Neuronal stem cell (in vitro differentiated cells): Measurements from ENCODE around the gene HMOX1.
A peak's percentile ranks its signal among the peaks of the same experiment; 100 is the strongest.

Source experiments
- DNase-seq: peaks from one replicate; pipeline ENCODE4 v3.0.0-alpha.2; 2013; ENCODE audit warnings: low spot score
- H2AFZ ChIP-seq: one replicate; pipeline ENCODE4 v1.6.1; 2013; ENCODE audit warnings: mild to moderate bottlenecking, low read length, inconsistent platforms
- H2AK5ac ChIP-seq: 2 replicates; pipeline ENCODE4 v1.6.1; 2013; ENCODE audit warnings: low read depth, mild to moderate bottlenecking, inconsistent platforms, low read length, moderate library complexity, mixed read lengths
- H2BK120ac ChIP-seq: 2 replicates; pipeline ENCODE4 v1.6.1; 2013; ENCODE audit warnings: low read depth, mild to moderate bottlenecking, inconsistent platforms, low read length, moderate library complexity, mixed read lengths
- H2BK12ac ChIP-seq: one replicate; pipeline ENCODE4 v1.6.1; 2013; ENCODE audit warnings: low read length, inconsistent platforms
- H2BK15ac ChIP-seq: 2 replicates; pipeline ENCODE4 v1.6.1; 2013; ENCODE audit warnings: mild to moderate bottlenecking, low read length, inconsistent platforms, mixed read lengths
- H2BK5ac ChIP-seq: one replicate; pipeline ENCODE4 v1.6.1; 2013; ENCODE audit warnings: inconsistent platforms, mild to moderate bottlenecking, low read length, moderate library complexity
- H3K14ac ChIP-seq: one replicate; pipeline ENCODE4 v1.6.1; 2013; ENCODE audit warnings: low read length, inconsistent platforms
- H3K18ac ChIP-seq: 2 replicates; pipeline ENCODE4 v1.6.1; 2013; ENCODE audit warnings: low read length, inconsistent platforms
- H3K23ac ChIP-seq: 2 replicates; pipeline ENCODE4 v1.6.1; 2013; ENCODE audit warnings: low read depth, mild to moderate bottlenecking, mixed read lengths, low read length, inconsistent platforms; ENCODE audit not compliant: poor library complexity
- H3K27ac ChIP-seq: replicated peaks from 3 replicates; pipeline ENCODE4 v1.5.1; 2013; ENCODE audit warnings: low read length, inconsistent platforms
- H3K27me3 ChIP-seq, 3 experiments: 2 replicates each; pipeline ENCODE4 v1.6.1; 2013; ENCODE audit warnings: low read length in 3 of 3, mild to moderate bottlenecking in 2 of 3, inconsistent platforms in 1 of 3, low read depth in 1 of 3, mixed read lengths in 1 of 3, moderate library complexity in 1 of 3; ENCODE audit not compliant: control insufficient read depth in 3 of 3, insufficient read depth in 3 of 3
- H3K36me3 ChIP-seq, 2 donors: replicated peaks in 1 of 2; 2 replicates each; pipeline ENCODE4 v1.6.1; 2013; ENCODE audit warnings: low read length in 2 of 2; ENCODE audit not compliant: control insufficient read depth in 2 of 2, insufficient read depth in 2 of 2
- H3K4ac ChIP-seq: 2 replicates; pipeline ENCODE4 v1.6.1; 2013; ENCODE audit warnings: inconsistent platforms, mild to moderate bottlenecking, low read length, moderate library complexity
- H3K4me1 ChIP-seq, 2 donors: 1 replicate in 1 of 2; 2 replicates in 1 of 2; pipeline ENCODE4 v1.6.1; 2013; ENCODE audit warnings: low read length in 2 of 2, low read depth in 1 of 2; ENCODE audit not compliant: control insufficient read depth in 2 of 2, insufficient read depth in 1 of 2
- H3K4me2 ChIP-seq: one replicate; pipeline ENCODE4 v1.6.1; 2013; ENCODE audit warnings: mild to moderate bottlenecking, low read length, inconsistent platforms; ENCODE audit not compliant: insufficient read depth, poor library complexity, severe bottlenecking
- H3K4me3 ChIP-seq, 2 donors: 2 replicates each; pipeline ENCODE4 v1.5.1; 2013; ENCODE audit warnings: low read length in 2 of 2, mild to moderate bottlenecking in 2 of 2, inconsistent platforms in 1 of 2, moderate library complexity in 1 of 2
- H3K79me1 ChIP-seq: one replicate; pipeline ENCODE4 v1.6.1; 2013; ENCODE audit warnings: low read depth, mild to moderate bottlenecking, inconsistent platforms, low read length, moderate library complexity
- H3K9ac ChIP-seq: one replicate; pipeline ENCODE4 v1.6.1; 2013; ENCODE audit warnings: mild to moderate bottlenecking, low read depth, low read length, inconsistent platforms; ENCODE audit not compliant: poor library complexity
- H3K9me3 ChIP-seq, 2 donors: replicated peaks in 1 of 2; 2 replicates each; pipeline versions ENCODE3 to v1.6.1; 2013; ENCODE audit warnings: low read length in 2 of 2, mild to moderate bottlenecking in 2 of 2, inconsistent platforms in 1 of 2, low read depth in 1 of 2, mixed read lengths in 1 of 2, moderate library complexity in 1 of 2; ENCODE audit not compliant: control insufficient read depth in 2 of 2, insufficient read depth in 1 of 2
- H4K8ac ChIP-seq: one replicate; pipeline ENCODE4 v1.6.1; 2013; ENCODE audit warnings: low read depth, mild to moderate bottlenecking, inconsistent platforms, low read length, moderate library complexity
- H4K91ac ChIP-seq: one replicate; pipeline ENCODE4 v1.6.1; 2013; ENCODE audit warnings: low read length, low read depth, mild to moderate bottlenecking, inconsistent platforms; ENCODE audit not compliant: poor library complexity
- WGBS, 2 donors: extraction: QIAGEN DNeasy Blood & Tissue Kit; methylation state at CpG; one replicate each; pipeline ENCODE4 v1.1.7; 2013; ENCODE audit warnings: missing lambda C conversion rate in 2 of 2, mixed read lengths in 1 of 2; ENCODE audit not compliant: insufficient read length in 2 of 2, insufficient replicate concordance in 1 of 2; ENCODE audit errors: extremely low coverage in 2 of 2; 5-methylcytosine and 5-hydroxymethylcytosine counted together

HMOX1 gene

GRCh38 chr22:35376728-35377472 is 4.0 kb upstream of the HMOX1 start:
- H3K18ac ChIP-seq = peak overlapping the region; percentile 77

GRCh38 chr22:35377735-35378134 is 3.2 kb upstream of the HMOX1 start:
- H3K23ac ChIP-seq = no peak overlapping the region
- WGBS, 2 donors = no CpG with 5 or more reads among the region's 3 CpGs
- no peak overlapping the region for H2BK12ac ChIP-seq
- DNase-seq = no peak
- no peak overlapping the region for H3K4me2 ChIP-seq
- no peaks in the 10 kb centered on the region for H3K36me3 ChIP-seq
- H4K91ac ChIP-seq = no peak overlapping the region
- peaks cover 0 to 11% (median 4%) of the 10 kb centered on the region in 3 experiments for H3K27me3 ChIP-seq
- no peak overlapping the region for H2AFZ ChIP-seq
- peaks cover 19 to 20% of the 10 kb centered on the region in 2 donors for H3K4me1 ChIP-seq
- no peak overlapping the region for H2BK5ac ChIP-seq
- no peak overlapping the region for H3K4me3 ChIP-seq
- H3K14ac ChIP-seq = no peak overlapping the region
- no peaks in the 10 kb centered on the region for H3K79me1 ChIP-seq
- H3K27ac ChIP-seq = no peak overlapping the region
- H3K9ac ChIP-seq = no peak overlapping the region
- H3K9me3 ChIP-seq = no peaks in the 10 kb centered on the region
- no peak overlapping the region for H3K18ac ChIP-seq
- H3K4ac ChIP-seq = no peak overlapping the region
- H2BK120ac ChIP-seq = no peak overlapping the region
- H2BK15ac ChIP-seq = no peak overlapping the region
- no peak overlapping the region for H2AK5ac ChIP-seq
- H4K8ac ChIP-seq = no peak overlapping the region

More at GRCh38 chr22:35376728-35377472, 4.0 kb upstream of the HMOX1 start:
- no peak overlapping the region for H2BK15ac ChIP-seq
- H3K4me3 ChIP-seq = peak overlapping the region in 1 of 2 donors; percentile 14
- H3K4ac ChIP-seq = no peak overlapping the region
- H3K36me3 ChIP-seq = no peaks in the 10 kb centered on the region
- peak overlapping the region; percentile 66 for H2AFZ ChIP-seq
- no peak overlapping the region for H4K91ac ChIP-seq
- peaks cover 20 to 21% of the 10 kb centered on the region in 2 donors for H3K4me1 ChIP-seq
- H3K9ac ChIP-seq = no peak overlapping the region
- H3K23ac ChIP-seq = peak overlapping the region; percentile 22
- H2BK12ac ChIP-seq = no peak overlapping the region
- peaks cover 0 to 8% (median 4%) of the 10 kb centered on the region in 3 experiments for H3K27me3 ChIP-seq
- H2BK5ac ChIP-seq = no peak overlapping the region
- peak overlapping the region; percentile 86 for H3K27ac ChIP-seq
- no CpG with 5 or more reads among the region's 17 CpGs for WGBS, 2 donors
- no peak overlapping the region for H4K8ac ChIP-seq
- peak overlapping the region; percentile 29 for H3K4me2 ChIP-seq
- peak; percentile 95 for DNase-seq
- no peak overlapping the region for H2AK5ac ChIP-seq
- H3K9me3 ChIP-seq = no peaks in the 10 kb centered on the region
- no peak overlapping the region for H3K14ac ChIP-seq
- H3K79me1 ChIP-seq = peaks cover 2% of the 10 kb centered on the region
- H2BK120ac ChIP-seq = no peak overlapping the region

- Histone ChIP-seq H3K27me3 (peaks cover 0 to 11% (median 4%) of the 10 kb centered on the region in 3 experiments), H2BK5ac (no peak overlapping the region), H3K23ac (no peak overlapping the region), H3K14ac (no peak overlapping the region), H2BK120ac (no peak overlapping the region), H4K8ac (no peak overlapping the region), H3K4me3 (no peak overlapping the region), H2BK15ac (no peak overlapping the region), H3K27ac (no peak overlapping the region), H3K9ac (no peak overlapping the region), H3K18ac (no peak overlapping the region), H3K4ac (no peak overlapping the region), H2BK12ac (no peak overlapping the region), H2AK5ac (no peak overlapping the region), H3K79me1 (no peaks in the 10 kb centered on the region), H4K91ac (no peak overlapping the region), H3K36me3 (no peaks in the 10 kb centered on the region), H2AFZ (no peak overlapping the region), H3K4me2 (no peak overlapping the region), H3K9me3 (no peaks in the 10 kb centered on the region), H3K4me1 (peaks cover 19 to 20% of the 10 kb centered on the region in 2 donors)
- DNase-seq = no peak
- WGBS, 2 donors = no CpG with 5 or more reads among the region's 3 CpGs
Observed at GRCh38 chr22:35378621-35379020, 2.3 kb upstream of the HMOX1 start.

GRCh38 chr22:35379146-35379993 is 1.5 kb upstream of the HMOX1 start:
- Histone ChIP-seq H3K18ac (no peak overlapping the region), H3K4me3 (no peak overlapping the region), H3K4me2 (no peak overlapping the region), H3K14ac (no peak overlapping the region), H3K27ac (no peak overlapping the region), H2BK12ac (no peak overlapping the region), H3K27me3 (peaks cover 0 to 11% (median 4%) of the 10 kb centered on the region in 3 experiments), H4K8ac (no peak overlapping the region), H3K23ac (no peak overlapping the region), H3K4me1 (peaks cover 19 to 20% of the 10 kb centered on the region in 2 donors), H2BK5ac (no peak overlapping the region), H3K9me3 (no peaks in the 10 kb centered on the region), H3K4ac (no peak overlapping the region), H4K91ac (no peak overlapping the region), H3K9ac (no peak overlapping the region), H2BK120ac (no peak overlapping the region), H2AK5ac (no peak overlapping the region), H2BK15ac (peak overlapping the region; percentile 3), H3K36me3 (no peaks in the 10 kb centered on the region), H3K79me1 (no peaks in the 10 kb centered on the region), H2AFZ (no peak overlapping the region)
- DNase-seq = no peak
- WGBS, 2 donors = no CpG with 5 or more reads among the region's 10 CpGs
